CD4-positive, alpha-beta T cell treated with Interleukin-4 for 1 hour (primary cell): ENCODE results near the gene BMP2.

ENCODE experiments used
- DNase-seq, 2 donors: peaks; one replicate each; pipeline ENCODE4 v3.0.0-alpha.2; 2020 to 2022

BMP2 gene

DNA sequence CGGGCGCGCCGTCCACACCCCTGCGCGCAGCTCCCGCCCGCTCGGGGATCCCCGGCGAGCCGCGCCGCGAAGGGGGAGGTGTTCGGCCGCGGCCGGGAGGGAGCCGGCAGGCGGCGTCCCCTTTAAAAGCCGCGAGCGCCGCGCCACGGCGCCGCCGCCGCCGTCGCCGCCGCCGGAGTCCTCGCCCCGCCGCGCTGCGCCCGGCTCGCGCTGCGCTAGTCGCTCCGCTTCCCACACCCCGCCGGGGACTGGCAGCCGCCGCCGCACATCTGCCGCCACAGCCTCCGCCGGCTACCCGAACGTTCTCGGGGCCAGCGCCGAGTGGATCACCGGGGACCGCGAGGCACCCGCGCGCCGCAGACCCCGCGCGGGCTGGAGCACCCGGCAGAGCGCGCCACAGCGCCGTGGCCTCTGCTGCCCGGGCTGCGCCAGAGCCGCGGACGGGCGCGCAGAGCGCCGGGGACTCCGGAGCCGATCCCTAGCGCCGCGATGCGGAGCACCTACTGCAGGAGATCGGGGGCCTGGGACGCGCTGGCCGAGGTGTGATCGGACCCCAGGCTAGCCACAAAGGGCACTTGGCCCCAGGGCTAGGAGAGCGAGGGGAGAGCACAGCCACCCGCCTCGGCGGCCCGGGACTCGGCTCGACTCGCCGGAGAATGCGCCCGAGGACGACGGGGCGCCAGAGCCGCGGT, at the start of gene BMP2:
BMP2 (plus strand) TSS at position 151 of the 692 bp plus-strand sequence. CDS start 2,441 bp downstream, outside the sequence.
- no peak for DNase-seq

- no peak for DNase-seq
Observed at GRCh38 chr20:6718662-6719368, 48.7 kb upstream of the BMP2 start.

GRCh38 chr20:6719369-6719721, 48.1 kb upstream of the BMP2 start:
- DNase-seq, result no peak

GRCh38 chr20:6726761-6727160, 40.7 kb upstream of the BMP2 start:
- DNase-seq, result no peak

GRCh38 chr20:6730672-6731328, 36.7 kb upstream of the BMP2 start:
- no peak for DNase-seq

GRCh38 chr20:6732001-6732447, 35.5 kb upstream of the BMP2 start:
- DNase-seq, result no peak

DNA sequence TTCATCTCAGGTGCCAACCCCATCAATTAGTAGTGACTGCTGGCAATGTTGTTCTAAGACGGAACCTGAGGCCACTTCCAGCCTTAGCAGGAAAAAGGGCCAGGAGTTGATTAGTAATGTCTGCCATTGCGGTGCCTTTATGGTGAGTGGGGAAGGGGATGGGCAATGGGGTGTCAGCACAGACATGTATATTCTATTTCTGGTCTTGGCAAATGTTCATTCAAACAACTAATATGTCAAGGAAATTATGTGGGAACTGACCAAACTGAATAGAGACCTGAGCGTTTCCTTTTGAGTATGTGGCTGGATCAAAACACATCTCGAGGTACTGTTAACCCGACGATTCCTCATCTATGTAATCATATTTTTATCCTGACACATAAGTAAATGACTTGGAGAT, 34.6 kb upstream of the BMP2 start:
- no peak for DNase-seq

GRCh38 chr20:6733965-6734364, 33.5 kb upstream of the BMP2 start:
- DNase-seq, result no peak

GRCh38 chr20:6735942-6736845, 31.3 kb upstream of the BMP2 start:
- no peak for DNase-seq

DNA sequence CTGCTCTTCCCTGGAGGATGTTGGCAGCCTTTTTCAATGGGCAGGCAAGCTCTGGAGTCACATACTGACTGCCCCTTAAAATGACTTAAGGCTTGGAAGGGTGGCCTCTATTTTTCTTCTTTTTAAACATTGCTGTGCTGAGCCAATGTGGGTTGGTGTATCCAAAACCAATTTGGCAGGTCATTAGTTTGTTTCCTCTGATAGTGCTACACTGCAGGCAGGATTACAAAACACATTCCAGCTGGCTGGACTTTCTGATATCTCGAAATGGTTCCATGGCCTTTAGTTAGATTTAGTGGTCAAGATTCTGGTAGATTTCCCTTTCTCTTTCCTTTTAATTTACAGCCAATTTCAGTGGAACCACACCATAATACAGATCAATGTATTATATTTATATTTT, 28.1 kb upstream of the BMP2 start:
- DNase-seq, result no peak

- no peak for DNase-seq
Observed at GRCh38 chr20:6740096-6740495, 27.4 kb upstream of the BMP2 start.

- DNase-seq, result no peak
Observed at GRCh38 chr20:6744180-6744579, 23.3 kb upstream of the BMP2 start.

DNA sequence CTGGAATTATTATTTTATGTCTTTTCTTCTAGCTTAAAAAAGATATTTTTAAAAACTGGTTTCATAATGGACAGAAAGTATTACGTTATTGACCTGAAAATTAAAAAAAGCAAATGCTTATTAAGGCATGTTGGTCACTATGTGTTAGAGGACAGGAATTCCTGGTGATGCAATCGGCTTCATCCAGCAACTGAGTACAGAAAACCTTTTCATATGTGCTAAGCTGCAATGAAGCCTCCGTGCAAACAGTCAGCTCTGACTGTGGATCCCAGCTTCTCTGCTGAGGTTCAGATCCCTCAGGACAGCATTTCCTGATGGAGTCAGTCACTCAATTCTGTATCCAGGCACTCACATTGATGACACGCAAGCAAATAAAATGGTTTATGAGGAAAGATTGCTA, 22.7 kb upstream of the BMP2 start:
- DNase-seq, result no peak

DNA sequence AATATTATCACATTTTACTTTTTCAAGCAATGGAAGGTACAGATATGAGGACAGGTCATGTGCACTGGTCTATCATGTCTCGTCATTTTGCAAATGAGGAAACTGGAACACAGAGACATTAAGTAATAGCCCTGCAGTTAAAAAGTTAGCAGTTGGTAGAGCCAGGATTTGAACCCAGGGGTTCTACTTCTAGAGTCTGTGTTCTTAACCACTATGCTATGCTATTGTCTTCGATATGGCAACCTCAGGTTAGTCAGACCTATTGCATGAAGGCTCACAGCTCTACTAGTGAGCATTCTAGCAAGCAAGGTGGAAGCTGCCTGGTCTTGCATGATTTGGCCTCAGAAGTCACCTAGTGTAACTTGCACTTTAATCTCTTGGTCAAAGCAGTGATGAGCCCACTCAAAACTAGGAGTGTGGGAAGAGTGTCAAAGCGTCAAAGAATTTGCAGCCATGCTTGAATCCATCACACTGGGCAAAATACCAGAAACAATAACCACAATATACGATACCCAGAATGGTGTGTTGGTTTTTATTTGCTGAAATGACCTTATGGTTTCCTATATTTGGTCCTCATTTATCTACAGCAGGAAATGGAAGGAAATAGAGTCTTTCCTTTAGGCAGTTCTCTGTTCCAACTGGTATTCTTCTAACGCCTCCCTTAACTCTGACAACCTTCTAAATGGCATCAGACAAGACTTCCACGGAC, 20.4 kb upstream of the BMP2 start:
- no peak for DNase-seq

DNA sequence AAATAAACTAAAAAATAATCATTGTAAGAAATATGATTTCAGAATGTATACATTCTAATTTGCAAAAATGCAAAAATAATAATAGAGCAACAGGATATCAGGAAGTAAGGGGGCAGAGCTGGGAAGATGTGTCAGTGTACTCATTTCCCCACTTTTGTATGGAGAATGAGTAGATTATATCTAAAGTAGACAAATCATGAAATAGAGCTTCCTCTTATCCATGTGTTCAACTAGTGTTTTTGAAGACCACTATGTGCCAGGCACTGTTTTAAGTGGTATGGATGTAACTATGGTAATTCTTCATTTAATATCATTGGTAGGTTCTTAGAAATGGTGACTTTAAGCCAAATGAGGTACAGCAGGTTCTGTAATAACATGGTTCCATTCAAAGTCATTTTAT, 17.0 kb upstream of the BMP2 start:
- DNase-seq, result no peak

DNA sequence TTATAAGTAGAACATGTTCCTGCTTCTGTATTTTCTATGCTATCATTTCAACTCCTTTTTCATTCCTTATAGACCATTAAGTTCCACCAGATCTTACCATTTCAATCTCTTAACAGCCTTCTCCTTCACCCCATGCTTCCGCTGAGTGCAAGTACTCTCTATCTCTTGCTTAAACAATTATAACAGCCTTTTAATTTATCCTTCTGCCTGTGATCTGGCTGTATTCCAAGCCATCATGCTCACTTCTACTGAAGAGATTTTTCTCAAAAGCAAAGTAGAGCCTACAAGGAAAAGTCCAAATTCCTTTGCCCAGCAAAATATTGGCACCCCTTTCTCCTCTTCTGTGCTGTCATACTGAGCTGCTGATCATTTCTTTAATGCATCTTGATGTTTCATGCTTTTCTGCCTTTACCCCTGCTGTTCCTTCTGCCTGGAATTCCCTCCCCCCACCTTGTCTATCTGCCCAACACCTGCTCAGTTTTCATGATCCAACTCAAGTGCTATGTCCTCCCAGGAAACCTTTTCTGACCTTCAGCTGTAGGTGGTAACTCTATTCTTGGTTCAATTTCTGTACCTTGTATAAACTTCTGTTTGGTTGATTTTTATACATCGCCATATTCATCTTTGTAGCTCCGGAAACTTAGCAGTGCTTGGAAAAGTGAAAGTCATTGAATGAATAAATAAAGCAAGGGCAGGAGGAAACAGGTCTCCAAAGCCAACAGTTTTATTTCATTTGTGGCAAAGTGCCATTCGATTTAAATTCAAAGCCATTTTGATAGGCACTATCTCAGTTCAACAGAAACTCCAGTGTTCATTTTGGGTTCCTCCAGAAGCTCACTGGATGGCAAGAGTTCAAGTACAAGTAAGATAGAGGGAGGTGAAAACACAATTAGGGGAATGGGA, 10.5 kb upstream of the BMP2 start:
- DNase-seq, result no peak

GRCh38 chr20:6764619-6765018, 2.9 kb upstream of the BMP2 start:
- DNase-seq, result no peak

DNA sequence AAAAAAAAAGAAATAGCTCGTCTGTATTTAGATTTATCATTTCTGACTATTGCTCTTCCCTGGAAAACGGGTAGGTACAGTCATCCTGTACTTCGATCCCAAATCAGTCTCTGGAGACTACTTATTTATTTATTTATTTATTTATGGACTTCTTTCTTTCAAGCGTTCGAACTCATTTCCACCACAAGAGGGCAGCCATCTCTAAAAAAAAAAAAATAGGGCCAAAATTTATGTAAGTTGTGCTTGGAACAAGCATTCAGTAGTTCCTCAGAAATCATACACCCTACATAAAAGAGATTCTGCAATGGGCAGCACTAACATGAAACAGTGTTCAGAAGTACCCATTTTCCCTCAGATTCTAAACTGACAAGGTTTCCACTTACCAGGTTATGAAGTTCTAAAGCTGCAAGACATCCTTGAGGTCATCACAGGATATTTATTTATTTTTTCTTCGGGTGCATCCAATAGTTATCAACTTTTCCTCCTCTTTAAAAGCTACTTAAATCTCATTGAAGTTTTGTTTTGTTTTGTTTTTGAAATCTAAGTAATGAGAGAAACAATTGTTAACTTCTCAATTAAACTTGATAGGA, 1.9 kb upstream of the BMP2 start:
- DNase-seq, result no peak

DNA sequence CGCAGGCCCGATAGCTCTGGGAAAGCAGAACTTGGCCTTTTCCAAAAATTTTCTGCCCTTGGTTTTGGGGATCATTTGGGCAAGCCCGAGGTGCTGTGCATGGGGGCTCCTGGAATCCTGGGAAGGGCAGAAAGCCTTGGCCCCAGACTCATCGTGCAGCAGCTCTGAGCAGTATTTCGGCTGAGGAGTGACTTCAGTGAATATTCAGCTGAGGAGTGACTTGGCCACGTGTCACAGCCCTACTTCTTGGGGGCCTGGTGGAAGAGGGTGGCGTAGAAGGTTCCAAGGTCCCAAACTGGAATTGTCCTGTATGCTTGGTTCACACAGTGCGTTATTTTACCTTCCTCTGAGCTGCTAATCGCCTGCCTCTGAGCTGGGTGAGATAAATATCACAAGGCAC, 1.1 kb upstream of the BMP2 start:
- DNase-seq, result no peak

GRCh38 chr20:6767126-6767535, 355 bp upstream of the BMP2 start:
- DNase-seq, result no peak
